Tibial nerve (tissue), 4 donors: ENCODE measurements around the gene TAS1R1.

ENCODE experiments used
- EP300 ChIP-seq, 2 donors: sonication (generic); formaldehyde crosslinking; IDR thresholded peaks; one replicate each; pipeline ENCODE4 v1.6.1; 2017; ENCODE audit warnings: antibody characterized with exemption in 2 of 2, mild to moderate bottlenecking in 1 of 2
- TF ChIP-seq, protein P1 (sequence below), 5 experiments: fragments of 200-600 bp in 3 of 5; fragments of 450-650 bp in 2 of 5; sonication (generic) in 3 of 5; IDR thresholded peaks; one replicate each; pipeline ENCODE4 v1.5.1; 2016 to 2019; ENCODE audit warnings: antibody characterized with exemption in 5 of 5, mild to moderate bottlenecking in 3 of 5, moderate library complexity in 2 of 5

DNA sequence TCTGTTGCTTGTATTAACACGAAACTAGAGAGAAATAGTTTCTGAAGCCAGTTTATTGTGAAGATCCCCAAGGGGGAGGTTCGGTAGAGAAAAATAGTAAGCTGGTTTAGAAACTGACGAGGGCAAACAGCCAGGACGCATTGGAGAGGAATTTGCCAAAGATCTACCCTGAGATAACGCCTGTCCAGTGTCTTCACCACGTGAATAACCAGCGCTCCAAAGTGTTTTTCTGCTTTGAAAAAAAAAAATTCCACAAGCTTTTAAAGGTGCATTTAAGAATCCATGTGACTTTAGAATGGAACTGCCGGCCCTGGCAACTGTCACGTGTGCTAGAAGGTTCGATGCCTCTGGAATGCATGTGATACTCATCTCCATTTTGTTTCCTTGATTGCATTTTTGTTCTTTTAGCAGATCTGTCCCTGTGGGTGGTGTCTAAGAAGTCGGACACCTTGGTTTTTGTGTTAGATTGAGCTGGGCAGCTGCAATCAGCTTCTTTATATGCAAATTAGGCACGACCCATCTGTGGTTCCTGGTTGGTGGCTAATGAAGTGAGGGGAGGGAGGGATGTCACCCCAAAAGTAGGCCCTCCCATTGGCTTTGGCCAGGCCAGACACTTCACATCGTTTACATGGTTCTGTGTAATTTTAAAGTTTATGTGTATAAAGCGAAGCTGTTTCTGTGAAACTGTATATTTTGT is 68.3 kb downstream of the TAS1R1 start:
- TF ChIP-seq, protein P1, sequence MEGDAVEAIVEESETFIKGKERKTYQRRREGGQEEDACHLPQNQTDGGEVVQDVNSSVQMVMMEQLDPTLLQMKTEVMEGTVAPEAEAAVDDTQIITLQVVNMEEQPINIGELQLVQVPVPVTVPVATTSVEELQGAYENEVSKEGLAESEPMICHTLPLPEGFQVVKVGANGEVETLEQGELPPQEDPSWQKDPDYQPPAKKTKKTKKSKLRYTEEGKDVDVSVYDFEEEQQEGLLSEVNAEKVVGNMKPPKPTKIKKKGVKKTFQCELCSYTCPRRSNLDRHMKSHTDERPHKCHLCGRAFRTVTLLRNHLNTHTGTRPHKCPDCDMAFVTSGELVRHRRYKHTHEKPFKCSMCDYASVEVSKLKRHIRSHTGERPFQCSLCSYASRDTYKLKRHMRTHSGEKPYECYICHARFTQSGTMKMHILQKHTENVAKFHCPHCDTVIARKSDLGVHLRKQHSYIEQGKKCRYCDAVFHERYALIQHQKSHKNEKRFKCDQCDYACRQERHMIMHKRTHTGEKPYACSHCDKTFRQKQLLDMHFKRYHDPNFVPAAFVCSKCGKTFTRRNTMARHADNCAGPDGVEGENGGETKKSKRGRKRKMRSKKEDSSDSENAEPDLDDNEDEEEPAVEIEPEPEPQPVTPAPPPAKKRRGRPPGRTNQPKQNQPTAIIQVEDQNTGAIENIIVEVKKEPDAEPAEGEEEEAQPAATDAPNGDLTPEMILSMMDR (IDR thresholded peaks at IDR 0.05) = no peak
- no peak for TF ChIP-seq EP300 (IDR thresholded peaks at IDR 0.05)
